Measurements from ENCODE around the gene HAPSTR1.

The HAPSTR1 gene

GRCh38 chr16:9097266-9098219 lies 6.1 kb downstream of the HAPSTR1 start:
- DNase-seq = no peak

DNA sequence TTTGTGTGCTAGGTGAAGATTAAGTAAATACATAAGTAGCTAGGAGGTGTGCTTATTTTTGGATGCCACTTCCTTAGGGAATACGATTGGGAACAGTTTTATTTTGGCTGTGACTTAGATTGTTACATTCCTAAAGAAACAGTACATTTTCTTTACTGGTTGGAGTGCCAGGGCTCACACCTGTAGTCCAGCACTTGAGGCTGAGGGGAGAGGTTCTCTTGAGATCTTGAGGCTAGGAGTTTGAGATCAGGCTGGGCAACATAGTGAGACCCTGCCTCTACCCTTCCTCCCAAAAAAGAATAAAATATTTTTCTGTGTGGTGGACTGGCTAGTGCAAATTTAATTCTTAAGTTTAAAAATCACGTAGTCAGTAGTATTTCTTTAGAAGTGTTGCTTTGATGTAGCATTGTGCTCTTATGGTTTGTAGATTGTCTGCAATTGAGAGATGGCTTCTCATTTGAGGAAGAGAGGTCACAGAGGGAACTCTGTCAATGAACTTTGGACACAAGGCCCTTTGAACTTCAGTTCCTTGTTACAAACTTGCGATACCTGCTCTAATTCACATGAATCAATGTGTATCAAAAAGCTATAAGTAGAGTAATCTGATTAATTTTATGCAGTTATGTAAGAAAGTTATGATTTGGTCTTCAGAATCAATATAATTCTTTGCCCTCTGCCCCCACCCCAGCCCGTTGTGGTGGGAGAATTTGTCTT lies 7.1 kb downstream of the HAPSTR1 start:
- DNase-seq = no peak

DNA sequence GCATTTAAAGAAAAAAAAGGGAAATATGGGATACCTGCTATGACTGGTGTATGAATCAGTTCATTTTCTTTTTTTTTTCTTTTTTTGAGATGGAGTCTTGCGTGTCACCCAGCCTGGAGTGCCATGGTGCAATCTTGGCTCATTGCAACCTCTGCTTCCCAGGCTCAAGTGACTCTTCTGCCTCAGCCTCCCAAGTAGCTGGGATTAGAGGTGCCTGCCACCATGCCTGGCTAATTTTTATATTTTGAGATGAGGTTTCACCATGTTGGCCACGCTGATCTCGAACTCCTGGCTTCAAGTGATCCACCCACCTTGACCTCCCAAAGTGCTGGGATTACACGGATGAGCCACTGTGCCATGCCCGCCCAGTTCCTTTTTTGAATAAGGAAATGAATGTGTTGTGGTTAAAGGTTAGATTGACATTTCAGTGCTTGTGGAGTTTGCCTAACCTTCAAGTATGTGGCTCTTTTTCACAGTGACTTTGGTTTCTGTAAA lies 7.7 kb downstream of the HAPSTR1 start:
- DNase-seq = no peak

GRCh38 chr16:9102379-9102778 lies 10.9 kb downstream of the HAPSTR1 start:
- no peak for DNase-seq

- no peak for DNase-seq
Observed at GRCh38 chr16:9102943-9103342, 11.5 kb downstream of the HAPSTR1 start.

DNA sequence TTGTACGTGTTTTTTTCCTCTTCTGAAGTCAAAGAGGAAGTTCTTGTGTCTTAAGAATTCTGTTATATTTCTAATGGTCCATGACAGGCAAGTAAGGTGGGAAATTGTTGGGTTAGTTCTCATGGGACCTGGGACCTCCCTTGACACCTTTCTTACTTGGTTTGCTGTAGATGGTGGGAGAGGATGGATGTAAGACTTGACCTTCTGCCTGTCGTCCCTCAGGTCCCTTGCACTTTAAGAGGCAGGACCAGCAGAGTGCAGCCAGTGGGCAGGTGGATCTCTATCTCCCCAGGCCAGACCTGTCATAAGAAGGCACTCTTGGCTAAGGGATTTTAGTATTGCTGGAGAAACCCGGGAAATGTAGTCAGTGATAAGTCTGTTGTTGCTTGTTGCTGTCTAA lies 12.1 kb downstream of the HAPSTR1 start:
- no peak for DNase-seq

GRCh38 chr16:9105189-9105588 lies 13.7 kb downstream of the HAPSTR1 start:
- DNase-seq = no peak

DNA sequence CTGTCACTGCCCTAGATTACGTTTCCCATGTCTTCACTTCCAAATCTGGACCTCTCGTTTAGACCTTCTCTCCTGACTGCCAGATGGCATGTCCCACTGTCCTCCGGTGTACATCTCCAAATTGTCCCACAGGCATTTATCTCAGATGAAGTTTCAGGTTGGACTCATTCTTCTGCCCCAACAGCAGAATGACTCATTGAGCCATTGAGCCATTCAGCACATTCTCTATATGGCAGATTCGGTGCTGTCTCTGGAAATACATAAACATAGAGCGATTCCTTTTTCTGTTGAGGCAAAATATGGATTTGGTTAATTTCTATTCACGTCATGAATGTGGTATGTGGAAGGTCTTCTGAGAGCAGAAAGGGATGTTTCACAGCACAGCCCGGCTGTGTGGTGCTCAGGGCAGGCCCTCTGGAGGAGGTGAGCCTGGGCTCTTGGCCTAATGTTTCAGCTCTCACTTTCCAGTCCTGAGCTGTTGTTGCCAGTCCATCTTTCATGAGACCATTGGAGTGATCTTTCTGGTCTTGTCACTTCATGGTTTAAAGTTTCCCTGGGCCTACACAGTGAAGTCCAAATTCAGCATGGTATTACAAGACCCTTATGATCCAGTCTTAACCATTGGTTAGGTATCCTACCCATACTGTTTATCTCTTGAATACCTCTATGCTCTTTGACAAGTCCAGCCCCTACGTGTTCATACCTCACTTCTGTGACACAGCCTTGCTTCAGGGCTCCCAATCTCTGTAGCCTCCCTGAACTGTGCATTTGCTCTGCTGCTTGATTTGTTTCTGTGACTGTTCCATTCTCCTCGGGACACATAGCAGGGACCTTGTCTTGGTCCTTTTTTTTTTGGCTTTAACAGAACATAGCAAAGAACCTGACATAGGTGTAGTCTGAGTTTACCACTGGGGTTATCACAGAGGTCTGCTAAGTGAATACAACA lies 15.9 kb downstream of the HAPSTR1 start:
- no peak for DNase-seq

DNA sequence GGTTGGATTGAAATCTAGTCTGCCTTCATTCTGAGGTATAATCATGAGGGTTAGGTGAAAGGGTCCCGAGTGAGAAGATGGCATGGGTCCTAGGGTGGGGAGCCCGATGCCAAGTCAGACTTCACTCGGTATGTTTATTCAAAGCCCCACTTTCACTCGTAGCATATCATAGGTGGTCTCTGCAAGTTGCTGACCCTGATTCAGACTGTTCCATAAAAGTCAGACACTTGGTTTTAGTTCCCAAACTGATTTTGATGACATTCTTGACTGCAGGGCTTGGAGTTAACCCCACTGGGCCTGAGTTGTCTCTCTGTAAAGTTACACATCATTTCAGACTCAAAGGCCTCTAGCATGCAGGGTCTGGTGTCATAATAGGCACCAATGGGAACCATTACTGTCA lies 17.8 kb downstream of the HAPSTR1 start:
- no peak for DNase-seq

GRCh38 chr16:9112166-9112843 lies 20.9 kb downstream of the HAPSTR1 start:
- DNase-seq = no peak

GRCh38 chr16:9112844-9113186 lies 21.4 kb downstream of the HAPSTR1 start:
- no peak for DNase-seq

GRCh38 chr16:9113707-9114106 lies 22.3 kb downstream of the HAPSTR1 start:
- DNase-seq = no peak

DNA sequence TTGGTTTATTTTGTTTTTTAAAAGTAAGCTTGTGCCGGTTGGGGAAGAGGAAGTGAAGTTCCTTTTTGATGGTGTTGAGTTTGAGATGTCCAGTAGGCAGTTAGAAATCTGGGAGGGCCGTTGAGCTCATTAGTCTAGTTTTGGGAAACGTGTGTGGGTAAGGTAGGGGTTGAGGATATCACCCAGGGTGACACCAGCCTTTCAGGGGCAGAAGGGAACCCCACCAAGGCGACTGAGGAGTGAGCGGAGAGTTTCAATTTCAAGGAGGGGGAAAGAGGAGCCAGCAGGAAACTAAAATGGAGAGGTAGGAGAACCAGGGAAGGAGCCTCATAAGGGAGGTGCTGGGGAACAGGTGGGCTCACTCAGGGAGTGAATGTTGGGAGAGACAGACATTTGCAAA lies 22.7 kb downstream of the HAPSTR1 start:
- no peak for DNase-seq

DNA sequence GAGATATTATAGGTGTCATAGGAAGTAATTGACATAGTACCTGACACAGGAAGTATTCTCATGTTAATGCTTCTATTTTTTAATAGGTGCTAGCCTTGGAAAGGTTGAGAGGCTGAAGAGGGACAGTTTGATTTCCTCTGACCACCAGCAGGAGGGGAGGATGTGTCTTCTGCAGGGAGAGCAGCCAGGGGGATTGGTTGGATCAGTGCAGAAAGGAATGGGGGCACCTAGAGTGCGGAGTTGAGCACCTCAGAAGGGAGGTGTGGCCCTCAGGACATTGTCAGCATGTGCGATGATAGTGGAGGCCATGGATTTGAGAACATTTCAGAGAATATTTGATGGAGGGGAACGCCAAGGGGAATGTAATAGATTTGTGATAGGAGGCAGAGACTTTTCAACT lies 23.4 kb downstream of the HAPSTR1 start:
- DNase-seq = no peak

GRCh38 chr16:9115277-9115676 lies 23.8 kb downstream of the HAPSTR1 start:
- DNase-seq = no peak

GRCh38 chr16:9116141-9116540 lies 24.7 kb downstream of the HAPSTR1 start:
- no peak for DNase-seq

DNA sequence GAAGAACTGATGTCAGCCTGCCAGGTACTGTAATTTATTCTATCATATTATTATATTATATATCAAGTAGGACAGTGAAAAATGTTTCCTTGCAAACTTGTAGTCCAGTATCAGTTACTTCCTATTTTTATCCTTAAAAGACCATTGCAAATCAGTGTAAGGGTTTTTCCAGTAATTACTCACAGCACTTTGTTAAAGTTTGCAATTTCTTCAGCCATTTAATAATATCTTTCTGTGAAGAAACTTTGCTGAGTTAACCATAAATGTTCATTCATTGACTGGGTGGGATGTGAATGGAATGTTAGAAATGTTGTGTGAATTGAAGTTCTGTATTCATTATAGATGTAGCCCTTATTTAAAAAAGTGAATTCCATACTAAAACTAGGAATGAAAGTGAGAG lies 26.7 kb downstream of the HAPSTR1 start:
- DNase-seq = no peak

DNA sequence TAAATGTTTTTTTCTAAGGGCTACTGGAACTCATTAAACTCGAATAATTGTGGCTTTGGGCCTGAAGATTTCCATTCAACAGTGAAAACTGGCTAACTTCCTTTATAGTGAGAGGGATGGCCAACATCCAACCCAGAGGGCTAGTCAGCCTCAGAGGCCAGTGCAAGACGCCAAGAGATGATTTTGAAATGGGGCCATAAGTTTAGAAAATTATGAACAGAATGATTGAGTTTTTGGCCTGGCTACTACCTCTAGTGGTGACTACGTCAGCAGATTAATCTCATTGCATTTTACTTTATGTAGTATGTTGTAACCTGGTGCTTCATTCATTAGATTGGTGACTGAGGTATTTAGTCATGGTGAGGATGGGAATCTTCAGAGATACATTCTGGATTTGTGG lies 28.4 kb downstream of the HAPSTR1 start:
- no peak for DNase-seq

- no peak for DNase-seq
Observed at GRCh38 chr16:9122342-9122741, 30.9 kb downstream of the HAPSTR1 start.

DNA sequence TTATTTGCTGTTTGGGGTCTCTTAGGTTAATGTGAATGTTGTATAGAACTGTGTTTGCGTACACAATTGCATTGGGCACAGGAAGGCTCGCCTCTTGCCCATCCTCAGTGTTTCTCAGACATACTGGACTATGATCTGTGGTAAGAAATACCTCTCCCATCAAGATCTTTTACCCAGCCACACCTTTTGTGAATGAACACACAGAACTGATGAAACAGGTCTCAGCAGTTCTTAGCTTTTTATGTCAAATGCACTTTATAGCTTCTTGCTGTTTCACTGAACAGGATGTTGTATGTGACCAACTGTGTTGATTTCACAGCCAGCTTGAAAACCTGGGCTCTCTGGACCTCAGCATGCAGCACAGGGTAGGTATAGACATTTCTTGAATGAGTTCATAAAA lies 31.5 kb downstream of the HAPSTR1 start:
- DNase-seq = no peak

DNA sequence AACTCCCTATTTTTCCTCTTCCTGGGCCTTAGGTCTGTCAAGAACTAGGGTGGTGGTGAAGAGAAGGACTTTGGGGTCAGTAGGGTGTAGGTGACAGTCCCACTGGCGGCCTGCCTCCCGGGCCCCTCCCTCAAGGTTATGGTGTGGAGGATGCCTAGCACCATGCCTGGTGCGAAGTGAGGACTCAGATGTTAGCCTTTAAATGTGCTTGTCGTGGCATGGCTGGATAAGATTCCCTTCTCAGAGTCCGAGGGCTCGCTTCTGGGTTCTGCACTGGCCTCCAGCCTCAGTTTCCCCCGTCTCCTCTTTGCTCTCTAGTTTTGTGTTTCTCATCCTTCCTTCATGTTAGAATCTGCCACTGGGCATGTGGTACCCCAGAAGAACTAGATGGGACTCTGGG lies 32.0 kb downstream of the HAPSTR1 start:
- no peak for DNase-seq

- DNase-seq = no peak
Observed at GRCh38 chr16:9123871-9124270, 32.4 kb downstream of the HAPSTR1 start.

Data from hematopoietic multipotent progenitor cell treated with erythropoietin and hydrocortisone succinate and interleukin-3 and kit ligand, for 8 days (in vitro differentiated cells).